ENCODE measurements around the gene NFKBIE.
A peak's percentile ranks its signal among the peaks of the same experiment; 100 is the strongest.
"Not testable (repeated sequence)": the region's sequence is repeated elsewhere in the genome, so short reads cannot be mapped to it uniquely, and the experiment has no call there.

Gene NFKBIE

DNA sequence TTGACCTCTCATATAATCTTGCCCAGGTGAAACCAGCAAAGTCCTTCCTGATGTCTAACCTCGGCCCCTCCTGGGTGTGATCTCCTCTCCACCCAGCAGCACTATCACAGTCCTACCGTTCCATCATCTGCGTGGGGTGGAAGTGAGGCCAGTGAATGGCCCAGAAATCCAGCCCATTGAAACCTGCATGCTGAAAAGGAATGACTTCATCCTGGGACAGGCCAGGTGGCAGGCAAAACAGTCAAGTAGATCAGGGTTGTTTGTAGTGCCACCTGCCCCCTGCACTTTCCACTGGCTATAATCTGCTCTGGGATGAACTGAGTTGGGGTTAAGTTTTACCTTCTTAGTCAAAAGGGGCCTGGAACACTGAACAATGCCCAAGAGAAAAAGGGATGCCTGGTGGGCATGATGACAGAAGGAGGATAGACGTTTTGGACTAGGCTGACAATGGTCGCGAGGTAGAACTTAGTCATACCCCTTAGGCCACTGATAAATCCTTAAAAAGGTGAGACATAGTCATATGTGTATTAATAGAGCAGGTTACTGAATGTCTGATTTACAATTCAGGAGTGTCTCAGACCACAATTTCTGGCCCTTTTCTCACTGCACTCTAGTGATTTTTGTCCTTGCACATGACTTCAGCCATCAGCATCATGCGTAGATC lies 26.5 kb downstream of the NFKBIE start:
- DNase-seq, result no peak

DNA sequence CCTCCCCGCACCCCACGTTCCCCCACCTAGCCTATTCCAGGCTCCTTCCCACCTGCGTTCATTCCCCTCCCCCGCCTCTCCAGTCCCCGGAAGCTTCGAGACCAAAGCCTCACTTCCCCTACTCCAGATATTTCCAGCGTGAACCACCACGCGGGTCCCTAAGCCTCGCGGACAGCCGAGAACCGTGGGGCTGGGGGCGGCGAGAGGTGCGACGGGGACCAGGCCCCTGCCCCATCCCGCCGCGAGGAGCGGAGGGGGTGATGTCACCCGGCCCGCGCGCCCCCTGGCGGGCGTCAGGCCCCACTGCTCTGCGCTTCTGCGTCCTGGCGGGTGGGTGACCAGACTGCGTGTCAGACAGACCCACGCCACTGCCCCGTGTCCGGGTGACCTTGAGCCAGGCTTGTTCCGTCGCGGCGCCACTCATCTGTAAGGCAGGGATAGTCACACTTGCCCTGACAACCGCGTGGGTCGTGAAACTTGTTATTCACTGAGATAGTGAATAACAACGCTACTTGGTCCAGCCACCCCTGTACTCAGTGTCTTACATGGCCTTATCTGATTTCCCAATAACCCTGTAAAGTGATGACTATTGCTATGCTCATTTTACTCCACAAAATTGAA lies 27.4 kb downstream of the NFKBIE start:
- DNase-seq, result peak; percentile 87

DNA sequence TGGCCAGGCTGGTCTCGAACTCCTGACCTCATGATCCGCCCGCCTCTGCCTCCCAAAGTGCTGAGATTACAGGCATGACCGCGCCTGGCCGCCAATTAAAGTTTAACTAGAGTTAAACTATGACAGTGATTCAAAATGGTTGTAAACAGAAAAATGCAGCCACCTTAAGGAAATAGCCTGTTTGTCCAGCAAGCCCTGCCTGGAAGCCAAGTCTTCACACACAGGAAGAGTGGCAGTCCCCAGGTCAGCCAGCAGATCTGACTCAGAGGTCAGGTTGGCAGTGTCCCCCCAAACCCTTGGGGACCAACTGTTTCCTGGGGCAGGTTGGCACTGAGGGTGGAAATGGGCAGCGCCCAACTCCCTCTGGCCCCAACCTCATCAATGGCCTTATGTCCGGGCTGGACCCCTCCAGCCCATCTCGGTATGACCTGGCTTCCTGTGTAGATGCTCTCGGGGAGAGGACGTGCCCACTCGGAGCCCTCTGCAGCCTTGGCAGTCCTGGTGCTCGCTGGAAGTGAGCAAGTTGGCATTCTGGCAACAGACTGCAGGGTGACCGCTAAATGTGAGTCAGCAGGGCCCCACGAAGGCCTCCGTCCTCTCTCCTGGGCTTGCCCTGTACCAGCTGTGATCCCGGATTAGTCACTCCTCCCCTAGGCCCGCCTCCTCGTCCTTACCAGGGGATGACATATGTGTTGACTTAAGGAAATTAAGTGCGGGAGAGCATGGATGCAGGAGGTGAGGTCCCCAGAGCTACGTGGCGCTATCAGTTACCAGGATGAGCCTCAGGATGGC lies 28.1 kb downstream of the NFKBIE start:
- DNase-seq, result peak; percentile 76

DNA sequence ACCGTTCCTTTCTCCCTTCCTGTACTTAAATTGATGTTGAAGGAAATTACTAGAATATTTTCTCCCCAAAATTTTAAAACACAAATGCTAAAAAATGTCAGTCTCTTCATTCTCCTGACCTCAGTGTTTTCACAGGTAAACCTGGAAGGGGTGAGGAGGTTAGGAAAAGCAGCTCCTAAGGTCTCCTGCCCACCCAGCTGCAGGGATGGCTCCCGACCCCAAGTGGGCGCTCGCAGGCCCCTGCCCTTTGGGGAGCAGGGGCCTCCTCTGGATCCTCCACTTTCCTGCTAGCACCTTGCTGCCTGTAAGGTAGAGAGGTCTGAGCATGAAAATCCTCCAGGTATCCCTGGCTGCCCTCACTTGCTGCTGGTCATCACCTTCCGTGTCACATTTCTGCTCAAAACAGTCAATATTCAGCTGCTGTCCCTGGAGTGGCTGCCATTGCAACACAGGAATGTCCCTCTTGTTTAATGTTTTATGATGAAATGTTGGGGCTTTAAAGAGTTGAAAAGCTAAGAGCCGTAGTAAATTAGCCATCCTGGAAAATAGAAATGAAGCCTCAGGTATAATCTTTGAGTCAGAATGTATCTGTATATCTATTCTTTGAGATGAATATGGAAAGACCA lies 29.3 kb downstream of the NFKBIE start:
- DNase-seq, result no peak

DNA sequence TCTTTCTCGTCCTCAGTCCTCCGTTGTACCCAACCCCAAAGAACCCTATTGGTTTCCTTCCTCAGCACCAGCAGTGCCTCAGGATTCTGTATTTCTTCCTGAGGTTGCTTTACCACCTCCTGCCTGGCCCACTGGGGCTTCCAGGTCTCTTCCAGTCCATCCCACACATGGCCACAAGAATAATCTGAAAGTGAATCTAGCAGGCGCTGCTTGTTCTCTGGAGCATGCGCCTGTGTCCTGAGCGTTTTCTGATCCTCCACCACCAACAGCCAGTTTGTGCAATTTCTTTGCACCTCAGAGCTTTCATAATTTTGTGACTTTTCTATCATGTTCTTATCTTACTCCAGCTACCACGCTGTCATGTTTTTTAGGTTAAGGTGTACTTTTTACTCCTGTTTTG lies 30.1 kb downstream of the NFKBIE start:
- no peak for DNase-seq

DNA sequence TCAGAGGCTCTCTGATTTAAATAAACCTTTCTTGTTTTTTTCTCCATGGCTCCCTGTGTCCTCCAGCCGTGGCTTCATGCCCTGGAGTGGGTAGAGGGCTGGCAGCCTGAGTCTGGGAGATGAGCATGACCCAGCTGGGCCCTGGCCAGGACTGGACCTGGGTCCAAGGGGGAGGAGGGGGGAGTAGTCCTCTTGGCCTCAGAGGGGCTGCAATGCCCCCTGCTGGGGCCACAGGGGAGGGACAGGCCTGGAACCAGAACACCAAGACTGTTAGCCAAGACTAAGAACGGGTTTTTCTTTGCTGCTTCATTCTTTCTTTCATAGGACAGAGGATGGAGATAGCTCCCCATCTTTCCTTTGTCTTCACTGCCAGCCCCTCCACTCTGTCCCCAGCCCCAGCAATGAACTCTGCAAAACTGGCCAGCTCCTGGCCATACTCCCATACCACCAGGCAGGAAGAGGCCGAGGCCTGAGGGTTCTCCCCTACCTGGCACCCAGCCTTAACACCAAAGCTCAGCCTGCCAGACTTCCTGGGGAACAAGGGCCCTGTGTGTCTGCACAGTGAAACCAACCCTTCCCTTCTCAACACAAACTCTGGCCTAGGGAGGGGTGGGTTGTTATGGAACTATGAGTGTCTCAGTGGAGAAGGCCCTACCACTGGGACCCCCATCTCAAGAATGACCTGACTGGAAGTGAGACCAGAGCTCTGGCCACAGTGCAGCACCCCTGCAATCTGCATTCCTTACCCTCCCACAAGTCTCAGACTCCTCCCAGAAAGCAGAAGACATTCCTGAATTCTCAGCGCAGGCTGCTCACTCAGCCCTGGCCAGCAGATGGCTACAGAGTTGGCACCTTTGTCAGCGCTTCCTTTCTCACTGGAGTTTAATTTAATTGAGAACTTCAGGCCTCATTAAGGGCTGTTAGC lies 31.0 kb downstream of the NFKBIE start:
- DNase-seq, result peak; percentile 90

DNA sequence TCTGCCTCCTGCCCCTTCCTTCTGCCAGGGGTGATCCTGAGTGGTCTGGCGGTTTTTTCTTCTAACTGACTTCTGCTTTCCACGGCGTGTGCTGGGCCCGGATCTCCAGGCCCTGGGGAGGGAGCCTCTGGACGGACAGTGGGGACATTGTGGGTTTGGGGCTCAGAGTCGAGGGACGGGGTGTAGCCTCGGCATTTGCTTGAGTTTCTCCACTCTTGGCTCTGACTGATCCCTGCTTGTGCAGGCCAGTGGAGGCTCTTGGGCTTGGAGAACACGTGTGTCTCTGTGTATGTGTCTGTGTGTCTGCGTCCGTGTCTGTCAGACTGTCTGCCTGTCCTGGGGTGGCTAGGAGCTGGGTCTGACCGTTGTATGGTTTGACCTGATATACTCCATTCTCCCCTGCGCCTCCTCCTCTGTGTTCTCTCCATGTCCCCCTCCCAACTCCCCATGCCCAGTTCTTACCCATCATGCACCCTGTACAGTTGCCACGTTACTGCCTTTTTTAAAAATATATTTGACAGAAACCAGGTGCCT lies 31.7 kb downstream of the NFKBIE start:
- DNase-seq, result no peak

DNA sequence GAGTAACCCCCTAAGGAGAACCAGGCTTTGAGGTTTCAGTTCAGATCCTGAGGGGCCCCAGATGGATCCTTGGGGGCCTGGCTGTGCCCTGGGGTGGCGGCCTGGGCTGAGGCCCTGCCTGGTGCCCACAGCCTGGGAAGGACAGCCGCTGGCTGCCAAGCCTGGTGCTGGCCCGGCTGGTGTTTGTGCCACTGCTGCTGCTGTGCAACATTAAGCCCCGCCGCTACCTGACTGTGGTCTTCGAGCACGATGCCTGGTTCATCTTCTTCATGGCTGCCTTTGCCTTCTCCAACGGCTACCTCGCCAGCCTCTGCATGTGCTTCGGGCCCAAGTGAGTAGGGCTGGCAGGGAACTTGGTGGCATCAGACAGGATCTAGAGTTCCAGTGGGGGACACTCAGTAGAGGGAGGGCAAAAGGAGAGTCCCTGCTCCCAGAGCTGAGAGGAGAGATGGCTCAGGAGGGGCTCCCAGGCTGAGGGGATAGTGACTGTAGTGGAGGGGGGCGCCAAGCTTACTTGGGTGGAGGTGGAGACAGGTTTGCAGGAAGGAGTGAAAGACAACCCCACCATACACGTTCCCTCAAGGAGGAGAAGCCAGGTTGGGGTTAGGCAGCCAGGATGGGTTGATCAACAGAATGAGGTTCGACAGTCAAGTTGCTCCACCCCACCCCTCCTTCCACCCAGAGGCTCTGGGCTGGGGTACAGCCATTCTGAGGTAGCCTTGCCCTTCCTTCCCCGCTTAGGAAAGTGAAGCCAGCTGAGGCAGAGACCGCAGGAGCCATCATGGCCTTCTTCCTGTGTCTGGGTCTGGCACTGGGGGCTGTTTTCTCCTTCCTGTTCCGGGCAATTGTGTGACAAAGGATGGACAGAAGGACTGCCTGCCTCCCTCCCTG lies 32.4 kb downstream of the NFKBIE start:
- no peak for DNase-seq

DNA sequence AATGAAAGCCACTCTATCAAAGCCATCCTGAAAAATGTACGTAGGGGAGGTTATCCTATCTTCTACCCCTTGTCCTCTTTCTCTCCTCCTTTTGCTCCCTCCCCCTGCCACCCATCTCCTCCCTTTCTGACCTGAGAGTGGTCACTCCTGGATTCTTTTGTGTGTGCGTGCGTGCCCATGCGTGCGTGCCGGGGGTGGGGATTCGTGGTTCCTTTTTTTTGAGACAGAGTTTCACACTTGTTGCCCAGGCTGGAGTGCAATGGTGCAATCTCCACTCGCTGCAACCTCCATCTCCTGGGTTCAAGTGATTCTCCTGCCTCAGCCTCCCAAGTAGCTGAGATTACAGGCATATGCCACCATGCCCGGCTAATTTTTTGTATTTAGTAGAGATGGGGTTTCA lies 33.9 kb downstream of the NFKBIE start:
- not testable (repeated sequence) for DNase-seq

DNA sequence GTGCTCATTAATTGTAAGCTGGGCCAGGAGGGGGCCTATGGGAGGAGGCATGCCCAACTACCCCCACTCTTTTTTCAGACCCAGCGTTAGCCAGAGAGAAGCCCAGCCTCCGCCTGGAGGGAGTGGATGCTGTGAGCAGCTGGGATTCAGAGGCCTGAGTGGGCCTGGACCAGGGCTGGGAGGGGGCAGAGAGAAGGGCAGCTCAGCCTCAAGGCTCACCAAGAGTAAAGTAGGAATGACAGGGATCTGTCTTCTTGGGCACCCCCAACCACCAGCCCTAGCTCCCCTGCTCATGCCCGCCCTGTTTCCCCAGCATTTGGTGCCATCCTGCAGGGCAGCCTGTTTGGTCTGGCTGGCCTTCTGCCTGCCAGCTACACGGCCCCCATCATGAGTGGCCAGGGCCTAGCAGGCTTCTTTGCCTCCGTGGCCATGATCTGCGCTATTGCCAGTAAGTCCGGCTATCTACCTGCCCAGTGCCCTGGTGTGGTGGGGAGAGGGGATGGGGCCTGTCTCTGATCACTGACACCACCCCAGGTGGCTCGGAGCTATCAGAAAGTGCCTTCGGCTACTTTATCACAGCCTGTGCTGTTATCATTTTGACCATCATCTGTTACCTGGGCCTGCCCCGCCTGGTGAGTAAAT lies 35.2 kb downstream of the NFKBIE start:
- DNase-seq, result no peak

DNA sequence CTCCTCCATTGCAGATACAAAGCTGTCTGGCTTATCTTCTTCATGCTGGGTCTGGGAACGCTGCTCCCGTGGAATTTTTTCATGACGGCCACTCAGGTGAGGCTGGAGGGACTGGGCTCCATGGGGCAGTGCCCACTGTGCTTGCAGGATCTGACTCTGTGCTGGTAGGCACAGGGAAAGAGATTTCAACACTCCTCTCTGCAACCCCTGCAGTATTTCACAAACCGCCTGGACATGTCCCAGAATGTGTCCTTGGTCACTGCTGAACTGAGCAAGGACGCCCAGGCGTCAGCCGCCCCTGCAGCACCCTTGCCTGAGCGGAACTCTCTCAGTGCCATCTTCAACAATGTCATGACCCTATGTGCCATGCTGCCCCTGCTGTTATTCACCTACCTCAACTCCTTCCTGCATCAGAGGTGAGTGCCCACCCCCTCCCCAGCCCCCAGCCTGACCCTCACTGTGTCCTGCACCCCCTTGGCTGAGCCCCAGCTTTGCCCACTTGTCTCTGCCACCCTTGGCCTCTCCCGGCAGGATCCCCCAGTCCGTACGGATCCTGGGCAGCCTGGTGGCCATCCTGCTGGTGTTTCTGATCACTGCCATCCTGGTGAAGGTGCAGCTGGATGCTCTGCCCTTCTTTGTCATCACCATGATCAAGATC lies 35.8 kb downstream of the NFKBIE start:
- DNase-seq, result no peak

DNA sequence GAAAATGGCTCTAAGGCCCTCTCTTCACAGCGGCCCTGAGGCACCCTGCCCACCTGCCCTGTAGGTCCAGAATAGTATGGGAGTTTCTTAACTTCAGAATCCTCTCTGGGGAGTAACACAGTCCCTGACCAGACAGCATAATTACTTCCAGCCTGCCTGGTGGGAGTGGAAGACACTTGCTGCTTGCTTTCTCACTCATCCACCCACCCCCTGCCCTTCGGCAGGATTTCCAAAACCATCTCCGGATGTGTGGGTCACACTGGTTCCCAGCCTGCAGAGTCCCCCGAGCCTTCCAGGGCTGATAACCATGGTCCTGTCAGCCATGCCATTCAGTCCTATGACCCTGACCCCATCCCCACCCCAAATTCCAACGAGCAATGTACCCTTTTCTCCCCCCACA lies 36.5 kb downstream of the NFKBIE start:
- no peak for DNase-seq

DNA sequence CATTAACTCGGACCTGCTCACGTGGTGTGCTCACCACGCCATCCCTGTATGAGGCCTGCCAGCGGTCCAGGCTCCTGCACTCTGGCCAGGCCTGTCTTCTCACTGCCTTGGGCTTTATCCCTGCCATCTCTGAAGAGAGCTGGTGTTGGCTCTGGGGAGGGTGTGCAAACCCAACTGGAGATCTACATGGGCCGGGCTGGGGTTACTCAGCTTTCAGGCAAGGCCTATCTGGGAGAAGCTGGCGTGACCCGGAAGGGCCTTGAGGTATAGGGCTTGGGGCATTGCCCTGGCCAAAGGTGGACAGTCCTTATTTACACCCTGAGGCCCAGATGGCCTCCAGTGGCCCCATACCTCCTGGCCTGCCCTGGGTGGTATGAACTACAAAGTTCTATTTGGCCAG lies 36.9 kb downstream of the NFKBIE start:
- DNase-seq, result no peak

DNA sequence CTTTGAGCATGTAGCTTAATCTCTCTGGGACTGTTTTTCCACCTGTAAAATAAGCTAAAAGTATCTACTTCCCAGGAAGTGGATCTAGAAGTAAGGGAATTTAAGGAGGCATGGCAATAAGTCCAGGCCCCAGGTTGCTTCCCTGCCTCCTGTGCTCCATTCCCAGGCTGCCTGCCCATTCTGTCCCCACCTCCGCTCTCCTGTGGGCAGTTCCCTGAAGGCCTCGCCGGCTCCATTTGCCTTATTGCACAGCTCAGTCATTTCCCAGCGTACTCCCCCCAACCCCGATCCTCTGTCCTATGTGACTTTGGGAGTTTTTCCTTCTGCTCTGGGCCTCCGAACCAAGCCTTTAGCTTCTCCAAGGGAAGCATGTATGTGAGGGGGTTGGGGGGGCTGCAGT lies 37.3 kb downstream of the NFKBIE start:
- DNase-seq, result no peak

DNA sequence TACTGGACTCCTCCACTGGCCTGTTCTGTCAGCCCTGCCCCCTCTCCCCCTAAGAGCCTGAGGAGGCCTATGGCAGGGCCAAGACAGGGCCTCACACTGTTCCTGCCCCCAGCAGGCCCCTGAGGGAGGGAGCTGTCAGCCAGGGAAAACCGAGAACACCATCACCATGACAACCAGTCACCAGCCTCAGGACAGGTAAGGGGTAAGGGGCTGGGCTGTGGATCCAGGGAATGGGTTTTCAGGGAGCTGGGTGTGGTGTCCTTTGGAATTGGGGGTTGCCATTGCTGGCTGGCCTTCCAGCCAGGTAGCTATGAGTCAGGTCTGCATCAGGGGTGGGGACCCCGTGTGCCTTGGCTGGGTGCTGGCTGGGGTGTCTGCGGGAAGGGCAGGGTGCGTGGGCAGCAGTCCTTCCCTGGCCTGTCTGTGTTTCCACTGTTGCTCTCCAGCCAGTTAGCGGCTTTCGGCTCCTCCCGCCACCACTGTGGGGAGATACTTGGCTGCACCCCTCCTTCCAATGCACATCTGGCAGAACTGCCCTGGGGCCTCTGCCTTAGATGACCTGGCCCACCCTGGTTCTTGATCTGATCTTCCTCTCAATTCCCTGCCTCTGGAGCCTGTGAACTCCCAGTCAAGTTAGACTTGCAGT lies 38.1 kb downstream of the NFKBIE start:
- DNase-seq, result no peak

DNA sequence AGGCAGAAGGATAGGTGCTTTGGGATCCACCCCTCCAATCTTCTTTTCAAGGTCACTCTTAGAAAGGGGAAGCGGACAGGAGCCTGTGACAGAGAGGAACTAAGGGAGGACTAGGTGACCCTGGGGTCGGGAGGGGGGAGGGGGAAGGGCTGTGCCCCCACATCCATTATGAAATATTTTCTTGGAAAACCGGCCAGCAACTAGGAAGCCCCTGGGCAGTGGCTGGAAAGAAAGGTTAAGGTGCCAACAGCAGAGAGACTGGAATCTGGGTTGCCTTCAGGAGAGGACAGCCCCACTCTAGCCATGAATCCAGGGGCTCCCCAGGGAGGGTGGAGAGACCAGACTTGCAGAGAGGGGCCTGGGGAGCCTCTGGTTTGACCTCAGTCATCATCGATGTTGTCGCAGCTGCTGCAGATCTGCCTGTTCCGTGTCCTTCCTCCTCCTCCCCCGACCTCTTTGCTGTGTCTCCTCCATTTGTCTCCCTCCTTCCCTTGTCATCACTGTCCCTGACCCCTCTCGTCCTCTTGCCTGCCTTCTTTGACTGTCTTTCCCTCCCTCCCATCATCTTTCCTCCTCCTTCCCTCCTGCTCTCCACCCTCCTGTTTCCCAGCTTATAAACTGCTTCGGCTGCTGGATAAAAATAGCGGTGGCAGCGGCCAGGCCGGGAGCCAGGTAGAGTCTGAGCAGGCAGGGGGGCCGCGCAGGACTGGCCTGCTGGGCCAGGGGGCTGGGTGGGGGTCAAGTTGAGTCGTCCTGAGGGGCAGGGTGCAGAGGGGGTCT lies 38.8 kb downstream of the NFKBIE start:
- DNase-seq, result no peak

DNA sequence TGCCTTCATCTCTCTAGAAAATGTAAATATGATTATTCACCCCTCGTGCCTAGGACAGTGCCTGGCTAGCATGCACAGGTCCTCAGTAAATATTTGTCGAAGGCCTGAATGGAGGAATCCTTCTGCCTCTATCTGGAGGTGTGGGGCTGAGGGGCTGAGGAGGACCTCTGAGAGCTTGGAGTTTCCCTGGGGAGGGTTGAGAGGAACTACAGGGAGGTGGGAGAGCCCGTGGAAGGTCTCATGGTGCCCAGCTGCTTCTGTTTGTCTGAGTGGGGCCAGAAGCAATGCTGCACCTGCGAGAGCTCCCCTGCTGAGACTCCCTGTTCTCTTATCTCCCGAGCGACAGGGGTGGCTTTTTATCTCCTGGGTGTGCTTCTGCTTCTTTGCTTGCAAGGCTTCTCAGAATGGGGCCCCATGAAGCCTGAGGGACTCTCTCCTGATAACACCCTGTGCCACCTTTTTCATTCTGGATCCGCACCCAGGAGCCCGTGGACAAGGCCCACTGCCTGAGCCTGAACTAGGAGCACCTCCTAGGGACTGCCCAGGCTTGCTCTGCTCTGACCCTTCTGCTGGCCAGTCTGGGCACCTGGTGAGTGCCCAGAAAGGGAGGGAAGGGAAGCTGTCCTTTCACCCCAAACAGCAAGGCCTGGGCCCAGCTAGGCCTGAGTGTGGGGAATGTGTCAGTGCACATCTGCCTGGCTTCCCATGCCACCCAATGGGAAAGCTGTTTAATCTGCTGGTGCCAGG lies 39.6 kb downstream of the NFKBIE start:
- DNase-seq, result no peak

DNA sequence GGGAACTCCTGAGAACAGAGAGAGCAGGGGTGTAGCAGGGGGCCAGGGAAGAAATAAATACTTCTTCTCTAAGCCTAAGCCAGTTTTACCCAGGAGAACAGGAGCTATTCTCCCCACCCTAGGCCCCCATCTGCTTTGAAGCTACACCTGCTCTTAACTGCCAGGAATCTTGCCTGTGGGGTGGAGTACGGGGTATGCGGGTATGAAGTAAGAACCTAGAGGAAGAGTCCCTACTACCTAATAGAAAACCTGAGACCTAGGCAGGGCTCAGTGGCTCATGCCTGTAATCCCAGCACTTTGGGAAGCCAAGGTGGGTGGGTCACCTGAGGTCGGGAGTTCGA lies 40.4 kb downstream of the NFKBIE start:
- DNase-seq, result no peak
